Natural killer cell (primary cell): Measurements from ENCODE around the gene UBE2K. TPM values are rescaled to one million over a fixed set of nuclear protein-coding genes. Genes with fewer than 3 reads are reported as not detected.
"Not testable (repeated sequence)": the region's sequence is repeated elsewhere in the genome, so short reads cannot be mapped to it uniquely, and the experiment has no call there.

Experiments
- ATAC-seq, 3 donors: fragments of 150-1000 bp in 2 of 3; fragments of 200-7000 bp in 1 of 3; cut with Tn5 transposase; 1 replicate in 1 of 3; 2 replicates in 2 of 3; pipeline ENCODE4 v1.10.0; 2021; ENCODE audit warnings: mild to moderate bottlenecking in 2 of 3, moderate library complexity in 2 of 3
- DNase-seq, 2 donors: peaks; one replicate each; pipeline versions ENCODE4 v3.0.0 to v3.0.0-alpha.2; 2013 to 2021; ENCODE audit warnings: mixed read lengths in 1 of 2
- H3K27ac ChIP-seq: one replicate; pipeline ENCODE4 v1.5.1; 2013; ENCODE audit warnings: mild to moderate bottlenecking, low read length
- H3K27me3 ChIP-seq: one replicate; pipeline ENCODE4 v1.6.1; 2013; ENCODE audit warnings: low read length; ENCODE audit not compliant: control insufficient read depth, insufficient read depth
- H3K36me3 ChIP-seq: one replicate; pipeline ENCODE4 v1.6.1; 2013; ENCODE audit warnings: low read length; ENCODE audit not compliant: control insufficient read depth, insufficient read depth
- H3K4me1 ChIP-seq: one replicate; pipeline ENCODE4 v1.6.1; 2013; ENCODE audit warnings: low read length; ENCODE audit not compliant: control insufficient read depth, insufficient read depth
- H3K4me3 ChIP-seq: one replicate; pipeline ENCODE4 v1.5.1; 2013; ENCODE audit warnings: low read length
- H3K9me3 ChIP-seq: one replicate; pipeline ENCODE4 v1.6.1; 2013; ENCODE audit warnings: low read length; ENCODE audit not compliant: control insufficient read depth, insufficient read depth
- H3K27ac Mint-ChIP-seq, 2 donors: one replicate each; pipeline ENCODE4 v1.8.0; 2022; ENCODE audit warnings: mild to moderate bottlenecking in 2 of 2, mixed read lengths in 2 of 2, moderate library complexity in 1 of 2
- H3K27me3 Mint-ChIP-seq, 2 donors: one replicate each; pipeline ENCODE4 v1.8.0; 2022; ENCODE audit warnings: low read depth in 2 of 2, mixed read lengths in 2 of 2
- H3K36me3 Mint-ChIP-seq: one replicate; pipeline ENCODE4 v1.8.0; 2022; ENCODE audit warnings: mixed read lengths
- H3K4me1 Mint-ChIP-seq, 2 donors: one replicate each; pipeline ENCODE4 v1.8.0; 2022; ENCODE audit warnings: mixed read lengths in 2 of 2
- H3K4me3 Mint-ChIP-seq: one replicate; pipeline ENCODE4 v1.8.0; 2022; ENCODE audit warnings: mild to moderate bottlenecking, moderate library complexity, mixed read lengths
- H3K9me3 Mint-ChIP-seq, 2 donors: one replicate each; pipeline ENCODE4 v1.8.0; 2022; ENCODE audit warnings: mixed read lengths in 2 of 2
- CTCF ChIP-seq: fragments of 200-600 bp; IDR thresholded peaks from one replicate; pipeline ENCODE4 v1.8.0; 2022; ENCODE audit warnings: antibody characterized with exemption
- WGBS: methylation state at CpG from one replicate; pipeline ENCODE4 v1.1.7; 2013; ENCODE audit warnings: missing lambda C conversion rate; ENCODE audit not compliant: insufficient coverage; 5-methylcytosine and 5-hydroxymethylcytosine counted together
- intact Hi-C: fragments of 100-400 bp; cut with micrococcal nuclease; formaldehyde crosslinking; loops from one replicate; pipeline ENCODE4 v1.14.2; 2022
- total RNA-seq, 4 donors: library from RNA; stranded (reverse); fragments of 120-200 nt in 1 of 4; gene quantifications; one replicate each; pipeline versions ENCODE4 v1.2.3 to v1.2.4, GENCODE V29; 2013 to 2022

Gene UBE2K
- total RNA-seq, 3 donors from 2014 or later (not counting 1 experiment from before 2014, with no cell fraction given) = 38.0 to 53.9 (median 43.6) TPM

- no peaks in the 10 kb centered on the region for H3K4me1 ChIP-seq
- DNase-seq (no peak), ATAC-seq (no peak)
- H3K4me3 ChIP-seq = no peak overlapping the region
- Mint-ChIP-seq H3K4me1 (peaks cover 0 to 8% of the 10 kb centered on the region in 2 donors), H3K36me3 (no peaks in the 10 kb centered on the region), H3K4me3 (no peak overlapping the region), H3K27me3 (no peaks in the 10 kb centered on the region), H3K27ac (no peak overlapping the region), H3K9me3 (no peaks in the 10 kb centered on the region)
- intact Hi-C loops = no loop called here
- no peak overlapping the region for H3K27ac ChIP-seq
- H3K9me3 ChIP-seq = no peaks in the 10 kb centered on the region
- no peak for TF ChIP-seq CTCF
- 98% methylated on average over 57 of the region's 57 CpGs for WGBS
- peaks cover 17% of the 10 kb centered on the region for H3K36me3 ChIP-seq
- H3K27me3 ChIP-seq = no peaks in the 10 kb centered on the region
Observed at GRCh38 chr4:39770969-39771724, 73.2 kb downstream of the UBE2K start.

- ATAC-seq, H3K4me3 Mint-ChIP-seq, H3K27ac Mint-ChIP-seq, H3K27me3 Mint-ChIP-seq, H3K9me3 Mint-ChIP-seq, H3K9me3 ChIP-seq, H3K4me1 ChIP-seq, H3K27me3 ChIP-seq, H3K36me3 Mint-ChIP-seq, H3K27ac ChIP-seq, DNase-seq, intact Hi-C loops, H3K4me3 ChIP-seq, H3K4me1 Mint-ChIP-seq: not testable (repeated sequence)
- H3K36me3 ChIP-seq = peaks cover 19% of the 10 kb centered on the region
- WGBS = 57% methylated on average over 1 of the region's 2 CpGs
Observed at GRCh38 chr4:39781988-39782387, 84.1 kb downstream of the UBE2K start.

GRCh38 chr4:39785083-39785482, 87.1 kb downstream of the UBE2K start:
- no peak overlapping the region for H3K27ac ChIP-seq
- no peak overlapping the region for H3K4me3 ChIP-seq
- no peaks in the 10 kb centered on the region for H3K27me3 Mint-ChIP-seq
- no peaks in the 10 kb centered on the region for H3K4me1 Mint-ChIP-seq
- no peak for TF ChIP-seq CTCF
- H3K36me3 ChIP-seq = peaks cover 4% of the 10 kb centered on the region
- H3K9me3 ChIP-seq = no peaks in the 10 kb centered on the region
- H3K9me3 Mint-ChIP-seq = no peaks in the 10 kb centered on the region
- DNase-seq (no peak), ATAC-seq (no peak)
- H3K27me3 ChIP-seq = no peaks in the 10 kb centered on the region
- WGBS = 74% methylated on average over 1 of the region's 1 CpG
- no peaks in the 10 kb centered on the region for H3K36me3 Mint-ChIP-seq
- H3K27ac Mint-ChIP-seq = no peak overlapping the region
- no peak overlapping the region for H3K4me3 Mint-ChIP-seq
- no peaks in the 10 kb centered on the region for H3K4me1 ChIP-seq
- intact Hi-C loops = no loop called here

- Mint-ChIP-seq H3K4me3 (no peak overlapping the region), H3K9me3 (no peaks in the 10 kb centered on the region), H3K4me1 (no peaks in the 10 kb centered on the region), H3K36me3 (no peaks in the 10 kb centered on the region), H3K27me3 (no peaks in the 10 kb centered on the region), H3K27ac (no peak overlapping the region)
- no peak overlapping the region for H3K4me3 ChIP-seq
- DNase-seq (no peak), ATAC-seq (no peak)
- H3K36me3 ChIP-seq = no peaks in the 10 kb centered on the region
- no peak overlapping the region for H3K27ac ChIP-seq
- 90% methylated on average over 4 of the region's 4 CpGs for WGBS
- intact Hi-C loops = no loop called here
- no peaks in the 10 kb centered on the region for H3K9me3 ChIP-seq
- no peaks in the 10 kb centered on the region for H3K4me1 ChIP-seq
- no peak for TF ChIP-seq CTCF
- no peaks in the 10 kb centered on the region for H3K27me3 ChIP-seq
Observed at GRCh38 chr4:39786838-39787237, 88.9 kb downstream of the UBE2K start.
